Measurements from ENCODE around the gene SMIM35. TPM values are rescaled to one million over a fixed set of nuclear protein-coding genes. Genes with fewer than 3 reads are reported as not detected.

Gene SMIM35
- total RNA-seq, 1 experiment from 2014 or later: not detected

GRCh38 chr11:117960406-117960805 lies 126.4 kb downstream of the SMIM35 start:
- Histone ChIP-seq H3K79me1 (ENCODE audit: insufficient read depth, low read depth, low read length, poor library complexity, severe bottlenecking) (no peaks in the 10 kb centered on the region), H4K8ac (replicated peaks; ENCODE audit: insufficient read length, low read depth, low read length) (no peak overlapping the region), H4K5ac (ENCODE audit: insufficient read length, low read depth, low read length) (no peak overlapping the region), H3K56ac (ENCODE audit: insufficient read length, low read depth, low read length) (no peak overlapping the region), H3K9ac (ENCODE audit: extremely low read depth, insufficient read length, low read length) (no peak overlapping the region), H3K4me1 (ENCODE audit: insufficient read depth, low read length) (no peaks in the 10 kb centered on the region), H2BK5ac (ENCODE audit: insufficient read length, low read length) (no peak overlapping the region), H2BK120ac (ENCODE audit: low read depth, low read length, poor library complexity, severe bottlenecking) (no peak overlapping the region), H3K79me2 (ENCODE audit: insufficient read depth, low read length) (no peaks in the 10 kb centered on the region), H2BK12ac (ENCODE audit: insufficient read length, low read depth, low read length) (no peak overlapping the region), H3T11ph (ENCODE audit: low read length) (no peak overlapping the region), H3K14ac (ENCODE audit: insufficient read depth, low read length) (no peak overlapping the region), H2BK20ac (ENCODE audit: low read depth, low read length, poor library complexity, severe bottlenecking) (no peak overlapping the region), H3K27me3 (ENCODE audit: insufficient read depth, low read length) (no peaks in the 10 kb centered on the region), H3K9me3 (ENCODE audit: control insufficient read depth, low read depth, low read length) (no peaks in the 10 kb centered on the region), H2AK5ac (ENCODE audit: insufficient read length, low read length) (no peak overlapping the region), H3K18ac (ENCODE audit: insufficient read length, low read depth, low read length) (no peak overlapping the region), H2AFZ (ENCODE audit: low read length) (no peak overlapping the region), H3K4me2 (ENCODE audit: insufficient read depth, insufficient read length, low read length) (no peak overlapping the region), H4K20me1 (ENCODE audit: control insufficient read depth, insufficient read depth, insufficient read length) (no peaks in the 10 kb centered on the region), H3K27ac (ENCODE audit: insufficient read length, low read depth, low read length) (no peak overlapping the region), H3K4ac (ENCODE audit: low read depth, low read length) (no peak overlapping the region), H3K23ac (ENCODE audit: insufficient read length, low read depth, low read length) (no peak overlapping the region), H3K23me2 (ENCODE audit: insufficient read length, low read depth, low read length, poor library complexity, severe bottlenecking) (no peaks in the 10 kb centered on the region), H2BK15ac (ENCODE audit: low read depth, low read length) (no peak overlapping the region), H4K91ac (ENCODE audit: insufficient read length, low read depth, low read length) (no peak overlapping the region)
- TF ChIP-seq, protein P1, sequence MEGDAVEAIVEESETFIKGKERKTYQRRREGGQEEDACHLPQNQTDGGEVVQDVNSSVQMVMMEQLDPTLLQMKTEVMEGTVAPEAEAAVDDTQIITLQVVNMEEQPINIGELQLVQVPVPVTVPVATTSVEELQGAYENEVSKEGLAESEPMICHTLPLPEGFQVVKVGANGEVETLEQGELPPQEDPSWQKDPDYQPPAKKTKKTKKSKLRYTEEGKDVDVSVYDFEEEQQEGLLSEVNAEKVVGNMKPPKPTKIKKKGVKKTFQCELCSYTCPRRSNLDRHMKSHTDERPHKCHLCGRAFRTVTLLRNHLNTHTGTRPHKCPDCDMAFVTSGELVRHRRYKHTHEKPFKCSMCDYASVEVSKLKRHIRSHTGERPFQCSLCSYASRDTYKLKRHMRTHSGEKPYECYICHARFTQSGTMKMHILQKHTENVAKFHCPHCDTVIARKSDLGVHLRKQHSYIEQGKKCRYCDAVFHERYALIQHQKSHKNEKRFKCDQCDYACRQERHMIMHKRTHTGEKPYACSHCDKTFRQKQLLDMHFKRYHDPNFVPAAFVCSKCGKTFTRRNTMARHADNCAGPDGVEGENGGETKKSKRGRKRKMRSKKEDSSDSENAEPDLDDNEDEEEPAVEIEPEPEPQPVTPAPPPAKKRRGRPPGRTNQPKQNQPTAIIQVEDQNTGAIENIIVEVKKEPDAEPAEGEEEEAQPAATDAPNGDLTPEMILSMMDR (conservative IDR thresholded peaks at IDR 0.05): no peak
- DNase-seq: no peak
- WGBS (ENCODE audit: extremely low coverage, insufficient read length, low lambda C conversion rate): no CpG with 5 or more reads among the region's 1 CpG
- no peaks in the 10 kb centered on the region; a peak in 1 of 5 replicates for H3K9me3 Mint-ChIP-seq
- H3K4me3 Mint-ChIP-seq: no peak overlapping the region
- H3K27ac Mint-ChIP-seq: no peak overlapping the region
- no peaks in the 10 kb centered on the region for H3K36me3 Mint-ChIP-seq (ENCODE audit: insufficient read depth in 1 of 3, low read depth in 3 of 3)
- H3K4me1 Mint-ChIP-seq: peaks cover 0 to 3% of the 10 kb centered on the region in 2 experiments; a peak in 2 of 4 replicates
- peaks cover 10% of the 10 kb centered on the region for H3K27me3 Mint-ChIP-seq (ENCODE audit: low read depth)

Data from H9 (cell line).